GM19025 (cell line): ENCODE measurements around the gene FKRP.
"Not testable (repeated sequence)": the region's sequence is repeated elsewhere in the genome, so short reads cannot be mapped to it uniquely, and the experiment has no call there.

Experiments used
- ATAC-seq: cut with Tn5 transposase; IDR thresholded peaks from one replicate; pipeline ENCODE4 v1.9.1; 2021; ENCODE audit warnings: mild to moderate bottlenecking, low read depth, moderate library complexity; ENCODE audit not compliant: unreplicated experiment

Gene FKRP

DNA sequence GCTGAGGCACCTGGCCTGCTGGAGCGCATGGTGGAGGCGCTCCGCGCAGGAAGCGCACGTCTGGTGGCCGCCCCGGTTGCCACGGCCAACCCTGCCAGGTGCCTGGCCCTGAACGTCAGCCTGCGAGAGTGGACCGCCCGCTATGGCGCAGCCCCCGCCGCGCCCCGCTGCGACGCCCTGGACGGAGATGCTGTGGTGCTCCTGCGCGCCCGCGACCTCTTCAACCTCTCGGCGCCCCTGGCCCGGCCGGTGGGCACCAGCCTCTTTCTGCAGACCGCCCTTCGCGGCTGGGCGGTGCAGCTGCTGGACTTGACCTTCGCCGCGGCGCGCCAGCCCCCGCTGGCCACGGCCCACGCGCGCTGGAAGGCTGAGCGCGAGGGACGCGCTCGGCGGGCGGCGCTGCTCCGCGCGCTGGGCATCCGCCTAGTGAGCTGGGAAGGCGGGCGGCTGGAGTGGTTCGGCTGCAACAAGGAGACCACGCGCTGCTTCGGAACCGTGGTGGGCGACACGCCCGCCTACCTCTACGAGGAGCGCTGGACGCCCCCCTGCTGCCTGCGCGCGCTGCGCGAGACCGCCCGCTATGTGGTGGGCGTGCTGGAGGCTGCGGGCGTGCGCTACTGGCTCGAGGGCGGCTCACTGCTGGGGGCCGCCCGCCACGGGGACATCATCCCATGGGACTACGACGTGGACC, 10.1 kb downstream of the FKRP start:
- ATAC-seq: no peak

DNA sequence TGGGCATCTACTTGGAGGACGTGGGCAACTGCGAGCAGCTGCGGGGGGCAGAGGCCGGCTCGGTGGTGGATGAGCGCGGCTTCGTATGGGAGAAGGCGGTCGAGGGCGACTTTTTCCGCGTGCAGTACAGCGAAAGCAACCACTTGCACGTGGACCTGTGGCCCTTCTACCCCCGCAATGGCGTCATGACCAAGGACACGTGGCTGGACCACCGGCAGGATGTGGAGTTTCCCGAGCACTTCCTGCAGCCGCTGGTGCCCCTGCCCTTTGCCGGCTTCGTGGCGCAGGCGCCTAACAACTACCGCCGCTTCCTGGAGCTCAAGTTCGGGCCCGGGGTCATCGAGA, 10.7 kb downstream of the FKRP start:
- ATAC-seq: no peak

DNA sequence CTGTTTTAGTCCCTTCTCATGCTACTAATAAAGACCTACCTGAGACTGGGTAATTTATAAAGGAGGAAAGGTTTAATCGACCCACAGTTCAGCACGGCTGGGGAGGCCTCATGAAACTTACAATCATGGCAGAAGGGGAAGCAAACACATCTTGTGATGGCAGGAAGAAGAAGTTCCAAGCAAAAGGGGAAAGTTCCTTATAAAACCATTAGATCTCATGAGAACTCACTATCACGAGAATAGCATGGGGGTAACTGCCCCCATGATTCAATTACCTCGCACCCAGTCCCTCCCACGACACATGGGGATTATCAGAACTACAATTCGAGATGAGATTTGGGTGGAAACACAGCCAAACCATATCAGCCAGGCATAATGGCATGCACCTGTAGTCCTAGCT, 13.3 kb downstream of the FKRP start:
- no peak for ATAC-seq

DNA sequence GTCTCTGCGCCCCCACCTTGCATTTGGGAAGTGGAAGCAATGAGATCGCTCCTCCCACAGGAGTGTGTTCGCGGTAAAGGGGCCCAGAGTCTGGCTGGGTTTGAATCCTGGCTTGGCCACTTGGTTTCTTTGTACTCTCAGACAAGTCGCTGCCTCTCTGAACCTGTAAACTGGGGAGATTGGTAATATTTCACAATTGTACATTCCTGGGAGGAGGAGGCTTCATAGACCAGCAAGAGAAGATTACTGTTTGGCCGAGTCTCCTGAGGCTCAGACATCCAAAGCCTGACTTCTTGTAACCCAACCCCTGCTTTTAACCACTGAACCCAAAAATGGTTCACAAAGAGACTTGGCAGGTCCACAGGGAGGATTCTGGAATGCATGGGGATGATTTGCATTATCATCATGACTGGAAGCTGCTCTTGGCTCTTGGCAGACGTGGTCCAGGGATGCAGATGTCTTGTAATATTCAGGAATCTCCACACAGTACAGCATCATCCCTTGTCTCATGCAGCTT, 14.0 kb downstream of the FKRP start:
- ATAC-seq: no peak

DNA sequence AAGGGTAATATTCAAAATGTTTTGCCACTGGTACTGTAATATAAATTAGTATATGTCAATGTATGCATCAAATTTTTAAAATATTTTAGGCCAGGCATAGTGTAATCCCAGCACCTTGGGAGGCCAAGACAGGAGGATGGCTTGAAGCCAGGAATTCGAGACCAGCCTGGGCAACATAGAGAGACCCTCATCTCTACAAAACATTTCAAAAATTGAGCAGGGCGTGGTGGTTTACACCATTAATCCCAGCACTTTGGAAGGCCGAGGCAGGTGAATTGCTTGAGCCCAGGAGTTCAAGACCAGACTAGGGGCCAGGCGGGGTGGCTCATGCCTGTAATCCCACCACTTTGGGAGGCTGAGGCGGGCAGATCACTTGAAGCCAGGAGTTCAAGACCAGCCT, 14.5 kb downstream of the FKRP start:
- ATAC-seq: no peak

DNA sequence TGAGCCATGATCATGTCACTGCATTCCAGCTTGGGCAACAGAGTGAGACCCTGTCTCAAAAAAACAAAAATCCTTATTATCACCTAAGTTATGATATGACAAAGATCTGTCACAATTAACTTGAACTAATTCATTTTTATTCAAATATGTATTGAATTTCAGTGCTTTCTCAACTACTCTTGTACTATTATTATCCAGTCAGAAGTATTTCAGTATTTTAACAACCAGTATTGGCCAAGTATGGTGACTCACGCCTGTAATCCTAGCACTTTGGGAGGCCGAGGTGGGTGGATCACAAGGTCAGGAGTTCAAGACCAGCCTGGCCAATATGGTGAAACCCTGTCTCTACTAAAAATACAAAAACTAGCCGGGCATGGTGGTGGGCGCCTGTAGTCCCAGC, 15.0 kb downstream of the FKRP start:
- ATAC-seq: not testable (repeated sequence)

DNA sequence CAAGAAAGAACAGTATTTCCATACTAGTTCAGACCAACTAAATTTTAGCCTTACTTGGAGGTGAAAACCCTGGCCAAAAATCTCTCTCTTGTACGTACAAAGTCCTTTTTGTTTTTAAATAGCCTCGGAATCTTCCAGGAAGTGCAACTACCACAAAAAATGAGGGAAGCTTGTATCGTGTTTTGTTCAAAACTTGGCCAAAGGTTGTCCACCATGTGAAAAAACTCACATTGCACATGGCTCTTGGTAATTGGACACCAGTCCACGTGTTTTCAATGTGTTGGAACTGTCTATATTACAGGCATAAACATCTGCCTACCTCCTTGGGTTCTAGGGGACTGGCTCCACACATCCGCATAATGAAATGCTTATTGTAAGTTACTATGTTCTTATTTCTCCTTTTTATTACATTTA, 15.6 kb downstream of the FKRP start:
- ATAC-seq: no peak

DNA sequence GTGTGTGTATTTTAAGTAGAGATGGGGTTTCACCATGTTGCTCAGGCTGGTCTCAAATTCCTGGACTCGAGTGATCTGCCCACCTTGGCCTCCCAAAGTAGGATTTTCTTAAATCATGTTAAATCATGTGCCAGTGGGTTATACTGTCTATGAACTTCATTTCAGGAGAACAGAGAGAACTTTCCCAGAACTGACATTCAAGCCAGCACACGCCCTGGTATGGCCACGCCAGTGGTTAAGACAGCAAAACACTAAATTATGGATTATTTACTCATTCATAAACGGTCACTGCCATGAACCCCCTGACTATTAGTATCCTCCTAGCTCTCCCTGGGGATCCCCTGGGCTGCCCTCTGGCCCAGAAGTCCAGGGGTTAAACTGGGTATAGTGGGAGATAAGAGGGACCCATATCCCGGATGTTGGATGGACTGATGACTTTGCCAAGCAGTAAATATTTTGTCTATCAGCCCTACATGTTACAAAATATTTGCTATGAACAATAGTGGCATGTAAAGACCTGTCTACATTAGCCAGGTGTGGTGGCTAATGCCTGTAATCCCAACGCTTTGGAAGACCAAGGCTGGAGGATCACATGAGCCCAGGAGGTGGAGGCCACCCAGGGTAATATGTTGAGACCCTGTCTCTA, 16.5 kb downstream of the FKRP start:
- ATAC-seq: no peak

DNA sequence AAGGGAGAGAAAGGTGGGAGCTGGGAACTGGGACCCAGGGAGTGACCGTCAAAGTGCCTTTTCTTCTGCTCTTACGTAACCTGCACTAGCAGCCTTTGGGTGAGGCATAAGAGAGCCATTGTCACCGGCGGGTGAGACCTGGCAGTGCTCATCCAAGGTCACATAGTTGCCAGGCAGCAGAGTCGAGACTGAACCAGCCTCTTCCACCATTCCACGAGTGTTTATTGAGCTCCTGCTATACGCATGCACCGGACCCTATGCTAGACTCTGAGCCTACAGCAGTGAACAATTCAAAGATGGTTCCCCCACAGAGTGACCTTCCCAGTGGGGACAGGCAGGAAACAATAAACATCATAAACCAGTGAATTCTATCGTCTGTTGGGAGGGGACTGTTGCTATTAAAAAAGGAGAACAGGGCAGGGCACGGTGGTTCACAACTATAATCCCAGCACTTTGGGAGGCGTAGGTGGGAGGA, 19.0 kb downstream of the FKRP start:
- ATAC-seq: no peak

DNA sequence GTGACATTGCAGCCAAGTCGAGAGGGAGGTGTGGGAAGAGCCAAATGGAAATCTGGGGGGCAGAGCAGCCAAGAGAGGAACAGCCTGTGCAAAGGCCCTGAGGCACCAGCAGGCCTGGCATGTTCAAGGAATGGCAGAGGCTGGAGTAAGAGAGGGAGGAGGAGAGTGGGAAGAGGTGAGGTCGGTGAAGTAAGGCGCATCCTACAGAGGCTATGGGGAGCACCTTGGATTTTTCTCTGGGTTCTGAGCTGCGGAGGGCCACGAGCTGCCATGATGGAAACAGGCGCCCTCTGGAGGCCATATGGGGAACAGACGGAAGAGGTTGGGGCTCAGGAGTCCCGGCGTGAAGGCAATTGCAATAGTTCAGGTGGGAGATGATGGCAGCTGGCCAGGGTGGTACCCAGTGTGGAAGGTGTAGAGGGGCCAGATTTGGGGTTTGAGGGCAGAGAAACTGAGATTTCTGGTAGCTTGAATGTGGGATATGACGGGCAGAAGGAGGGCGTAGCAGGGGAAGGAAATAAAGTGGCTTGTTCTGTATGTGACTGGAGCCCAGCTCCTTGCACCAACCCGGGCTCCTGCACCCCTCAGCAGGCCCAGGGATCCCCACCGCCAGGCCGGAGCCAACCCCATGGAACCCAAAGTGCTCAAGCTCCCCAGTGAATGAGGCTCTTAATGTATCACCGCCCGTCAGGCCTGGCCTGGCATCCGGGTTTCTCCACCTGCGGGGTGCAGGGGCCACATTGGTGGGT, 20.9 kb downstream of the FKRP start:
- no peak for ATAC-seq

DNA sequence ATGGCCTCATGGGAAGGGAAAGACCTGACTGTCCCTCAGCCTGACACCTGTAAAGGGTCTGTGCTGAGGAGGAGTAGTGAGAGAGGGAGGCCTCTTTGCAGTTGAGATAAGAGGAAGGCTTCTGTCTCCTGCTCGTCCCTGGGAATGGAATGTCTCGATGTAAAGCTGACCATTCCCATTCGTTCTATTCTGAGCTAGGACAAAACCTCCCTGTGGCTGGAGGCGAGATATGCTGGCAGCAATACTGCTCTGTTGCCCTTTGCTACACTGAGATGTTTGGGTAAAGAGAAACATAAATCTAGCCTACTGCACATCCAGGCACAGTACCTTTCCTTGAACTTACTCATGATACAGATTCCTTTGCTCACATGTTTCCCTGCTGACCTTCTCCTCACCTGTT, 22.9 kb downstream of the FKRP start:
- not testable (repeated sequence) for ATAC-seq

DNA sequence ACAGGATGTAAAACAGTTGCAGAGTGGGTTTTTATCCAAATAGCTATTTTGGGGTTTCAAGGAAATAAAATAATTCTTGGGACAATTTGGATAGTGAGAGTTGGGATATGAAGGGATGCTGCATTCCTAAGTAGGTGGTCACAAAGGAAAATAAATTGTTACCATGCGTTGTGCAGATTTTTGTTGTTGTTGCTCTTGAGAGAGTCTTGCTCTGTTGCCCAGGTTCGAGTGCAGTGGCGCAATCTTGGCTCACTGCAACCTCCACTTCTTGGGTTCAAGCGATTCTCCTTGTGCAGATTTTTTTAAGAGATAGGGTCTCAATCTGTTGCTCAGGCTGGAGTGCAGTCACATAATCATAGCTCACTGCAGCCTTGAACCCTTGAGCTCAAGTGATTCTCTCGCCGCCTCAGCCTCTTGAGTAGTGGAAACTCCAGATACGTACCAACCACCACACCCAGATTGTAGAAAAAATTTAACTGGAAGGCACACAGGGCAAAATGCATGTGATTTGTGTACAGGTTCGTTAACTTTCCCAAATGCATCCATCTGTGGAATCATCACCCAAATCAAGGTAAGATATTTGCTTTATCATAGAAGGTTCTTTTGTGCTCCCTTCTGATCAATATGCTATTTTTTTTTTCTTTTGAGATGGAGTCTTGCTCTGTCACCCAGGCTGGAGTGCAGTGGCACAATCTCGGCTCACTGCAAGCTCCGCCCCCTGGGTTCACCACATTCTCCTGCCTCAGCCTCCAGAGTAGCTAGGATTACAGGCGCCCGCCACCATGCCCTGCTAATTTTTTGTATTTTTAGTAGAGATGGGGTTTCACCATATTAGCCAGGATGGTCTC, 26.5 kb downstream of the FKRP start:
- ATAC-seq: no peak

DNA sequence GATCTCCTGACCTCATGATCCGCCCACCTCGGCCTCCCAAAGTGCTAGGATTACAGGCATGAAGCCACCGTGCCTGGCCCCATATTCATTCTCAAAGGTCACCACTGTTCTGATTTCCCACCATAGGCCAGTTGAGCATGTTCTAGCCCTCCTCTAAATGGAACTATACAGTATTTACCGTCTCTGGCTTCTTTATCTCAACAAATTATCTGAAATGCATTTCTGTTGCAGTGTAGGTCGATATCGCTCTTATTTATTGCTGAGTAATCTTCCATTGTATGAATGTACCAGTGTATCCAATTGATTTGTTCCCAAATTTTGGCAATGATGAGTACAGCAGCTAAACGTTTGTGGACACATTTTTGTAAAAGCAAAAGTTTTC, 27.2 kb downstream of the FKRP start:
- no peak for ATAC-seq

DNA sequence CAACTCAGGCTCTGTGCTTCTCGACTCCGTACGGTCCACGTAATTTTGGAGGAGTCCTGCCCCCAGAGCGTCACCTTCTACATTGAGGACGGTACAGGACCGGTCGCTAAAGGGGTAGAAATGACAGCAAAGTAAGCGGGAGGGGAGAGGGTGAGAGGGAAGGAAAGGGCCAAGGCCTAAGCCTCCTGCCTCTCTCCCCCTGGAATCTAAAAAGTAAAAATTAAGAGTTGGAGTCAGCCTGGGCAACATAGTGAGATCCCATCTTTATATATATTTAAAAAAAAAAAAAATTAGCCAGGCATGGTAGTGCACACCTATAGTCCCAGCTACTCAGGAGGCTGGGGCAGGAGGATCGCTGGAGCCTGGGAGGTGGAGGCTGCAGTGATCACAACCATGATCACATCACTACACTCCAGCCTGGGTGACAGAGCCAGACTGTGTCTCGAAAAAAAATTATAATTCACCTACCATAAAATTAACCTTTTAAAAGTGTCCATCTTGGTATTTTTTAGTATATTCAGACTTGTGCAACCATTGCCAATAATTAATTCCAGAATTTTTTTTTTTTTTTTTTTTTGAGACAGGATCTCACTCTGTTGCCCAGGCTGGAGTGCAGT, 29.9 kb downstream of the FKRP start:
- no peak for ATAC-seq

DNA sequence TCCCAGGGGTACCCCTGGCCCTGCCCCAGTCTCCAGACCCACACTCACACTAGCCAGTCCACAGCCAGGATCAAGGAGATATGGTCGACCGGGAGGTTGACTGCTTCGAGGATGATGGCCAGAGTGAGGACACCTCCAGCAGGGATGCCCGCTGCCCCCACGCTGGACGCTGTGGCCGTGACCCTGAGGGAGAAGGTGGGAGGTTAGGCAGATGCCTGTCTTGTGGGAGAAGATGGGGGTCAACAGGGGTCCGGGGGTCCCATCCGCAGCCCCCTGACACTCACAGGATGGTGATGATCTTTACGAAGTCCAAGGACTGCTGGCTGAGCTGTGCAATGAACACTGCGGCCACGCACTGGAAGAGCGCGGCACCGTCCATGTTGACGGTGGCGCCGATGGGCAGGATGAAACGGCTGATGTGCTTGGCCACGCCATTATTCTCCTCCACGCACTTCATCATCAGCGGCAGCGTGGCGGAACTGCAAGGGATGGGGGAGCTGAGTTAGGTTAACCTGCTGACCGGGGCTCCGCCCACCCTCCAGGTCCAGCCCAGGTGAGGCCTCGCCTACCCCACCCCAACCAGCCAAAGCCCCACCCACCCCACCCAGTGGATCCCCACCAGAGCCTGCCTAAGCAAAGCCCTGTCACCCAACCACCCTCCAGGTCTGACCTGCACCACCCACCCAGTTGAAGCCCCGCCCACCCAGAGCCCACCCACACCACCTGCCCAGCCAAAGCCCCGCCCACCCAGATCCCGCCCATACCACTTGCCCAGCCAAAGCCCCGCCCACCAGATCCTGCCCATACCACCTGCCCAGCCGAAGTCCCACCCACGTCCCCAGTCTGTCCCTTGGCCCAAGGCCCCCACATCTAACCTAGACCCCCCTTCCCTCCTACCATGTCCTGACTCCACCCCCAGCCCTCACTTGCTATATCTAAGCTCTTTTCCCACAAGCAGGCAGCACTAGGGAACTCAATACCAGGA, 31.4 kb downstream of the FKRP start:
- no peak for ATAC-seq

DNA sequence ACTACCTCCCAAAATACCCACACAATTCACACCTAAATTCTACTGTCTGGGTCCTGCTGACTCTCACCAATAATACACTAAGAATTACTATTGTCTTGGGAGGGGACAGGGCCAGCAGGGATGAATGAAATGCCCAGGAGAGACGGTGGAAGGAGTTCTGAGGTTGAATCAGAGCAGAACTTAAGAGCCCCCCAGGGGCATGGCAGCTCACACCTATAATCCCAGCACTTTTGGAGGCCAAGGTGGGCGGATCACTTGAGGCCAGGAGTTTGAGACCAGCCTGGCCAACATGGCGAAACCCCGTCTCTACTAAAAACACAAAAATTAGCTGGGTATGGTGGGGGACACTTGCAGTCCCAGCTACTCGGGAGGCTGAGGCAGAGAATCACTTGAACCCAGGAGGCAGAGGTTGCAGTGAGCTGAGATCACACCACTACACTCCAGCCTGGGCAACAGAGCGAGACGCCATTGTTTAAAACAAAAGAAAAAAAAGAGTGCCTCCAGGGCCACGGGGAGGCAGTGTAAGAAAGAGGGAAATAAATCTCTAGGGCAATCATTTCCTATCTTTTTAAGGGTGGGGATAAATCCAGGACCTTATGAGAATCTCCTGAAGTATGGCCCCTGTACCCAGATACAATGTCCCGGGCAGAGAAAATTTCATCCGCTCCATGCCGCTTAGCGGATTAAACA, 32.2 kb downstream of the FKRP start:
- ATAC-seq: not testable (repeated sequence)

DNA sequence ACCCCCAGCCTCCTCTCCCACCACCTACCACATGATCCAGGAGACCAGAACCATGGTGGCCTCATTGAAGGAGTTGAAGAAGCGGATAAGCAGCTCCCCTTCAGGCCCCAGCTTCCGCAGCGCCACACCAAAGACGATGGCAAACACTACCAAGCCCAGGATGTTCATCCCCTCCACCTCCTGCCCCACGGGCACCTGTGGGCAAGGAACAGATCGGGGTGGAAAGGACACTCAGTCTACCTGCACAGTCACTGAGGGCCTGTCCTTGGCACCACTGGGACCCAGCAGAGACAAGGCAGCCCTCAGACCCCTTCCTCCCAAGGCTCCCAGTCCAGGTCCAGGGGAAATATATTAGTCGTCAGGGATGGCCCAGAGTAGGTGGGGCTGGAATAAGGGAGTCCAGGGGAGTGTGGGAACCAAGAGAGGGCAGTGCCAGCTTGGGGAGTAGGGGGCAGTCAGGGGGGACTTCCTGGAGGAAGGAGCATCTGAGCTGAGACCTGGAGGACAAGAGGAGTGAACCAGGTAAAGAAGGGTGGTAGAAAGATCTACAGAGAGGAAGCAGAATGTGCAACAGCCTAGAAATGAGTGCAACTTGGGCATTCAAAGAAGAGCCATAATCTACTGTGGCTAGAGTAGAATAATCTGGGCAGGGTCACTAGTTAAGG, 36.6 kb downstream of the FKRP start:
- no peak for ATAC-seq

DNA sequence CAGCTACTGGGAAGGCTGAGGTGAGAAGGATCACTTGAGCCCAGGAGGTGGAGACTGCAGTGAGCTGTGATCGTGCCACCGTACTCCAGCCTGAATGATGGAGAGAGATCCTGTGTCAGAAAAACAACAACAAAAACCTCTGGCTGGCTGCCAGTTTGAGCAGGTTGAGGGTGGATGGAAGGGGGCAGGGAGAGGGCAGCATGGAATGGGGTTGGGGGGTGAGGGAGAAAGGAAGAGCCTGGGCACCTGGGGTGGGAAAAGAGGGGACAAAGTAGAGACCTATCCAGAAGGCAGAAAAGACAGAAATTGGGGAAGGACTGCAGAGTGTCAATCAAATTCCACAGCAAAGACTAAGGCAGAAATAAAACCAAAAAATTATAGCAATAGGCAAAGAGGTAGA, 37.8 kb downstream of the FKRP start:
- ATAC-seq: no peak
